ENCODE results near the gene IL1RAPL2.
"Not testable (repeated sequence)": the region's sequence is repeated elsewhere in the genome, so short reads cannot be mapped to it uniquely, and the experiment has no call there.

Gene IL1RAPL2

DNA sequence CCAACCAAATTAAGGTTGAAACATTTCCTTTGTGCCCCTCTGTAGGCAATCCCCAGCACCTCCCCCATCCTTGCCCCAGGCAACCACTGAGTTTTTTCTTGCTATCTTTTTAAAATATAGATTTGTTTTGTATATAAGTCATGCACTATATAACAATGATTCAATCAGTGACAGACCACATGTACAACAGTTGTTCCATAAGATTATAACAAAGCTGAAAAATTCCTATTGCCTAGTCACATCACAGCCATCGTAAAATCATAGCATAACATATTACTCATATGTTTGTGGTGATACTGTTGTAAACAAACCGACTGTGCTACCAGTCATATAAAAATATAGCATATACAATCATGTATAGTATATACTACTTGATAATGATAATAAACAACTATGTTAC lies 1044.4 kb downstream of the IL1RAPL2 start:
- DNase-seq (ENCODE audit: low read depth): peak; percentile 36

DNA sequence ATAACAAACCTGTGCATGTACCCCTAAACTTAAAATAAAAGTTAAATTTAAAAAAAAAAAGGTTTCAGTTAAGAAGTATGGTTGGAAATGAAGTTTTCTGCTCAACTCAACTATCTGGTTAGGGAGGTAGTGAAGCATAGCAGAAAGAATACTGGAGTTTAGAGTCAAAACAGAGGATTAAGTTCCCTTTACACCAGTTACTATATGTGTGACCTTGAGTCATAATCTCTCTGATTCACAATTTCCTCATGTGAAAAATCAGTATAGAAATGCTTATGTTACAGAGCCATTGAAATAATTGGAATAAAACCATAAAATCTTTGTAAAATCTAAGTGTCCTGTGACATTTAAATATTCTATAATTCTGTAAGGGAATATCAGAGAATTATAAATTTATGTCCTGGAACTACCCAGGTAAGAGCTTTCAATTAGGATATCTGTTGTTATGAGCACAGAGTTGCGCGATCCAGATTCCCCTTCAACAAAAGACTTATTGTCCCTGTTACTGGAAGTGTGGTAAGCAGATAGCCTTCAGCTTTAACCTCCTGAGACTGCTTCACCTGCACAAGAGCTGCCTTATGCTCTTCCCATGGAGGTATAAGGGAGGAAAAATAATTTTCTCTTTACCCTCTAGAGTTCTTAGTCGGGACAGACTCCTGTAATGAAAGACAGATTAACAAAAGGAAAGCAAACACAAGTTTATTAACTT lies 1052.5 kb downstream of the IL1RAPL2 start:
- DNase-seq (ENCODE audit: low read depth): no peak

DNA sequence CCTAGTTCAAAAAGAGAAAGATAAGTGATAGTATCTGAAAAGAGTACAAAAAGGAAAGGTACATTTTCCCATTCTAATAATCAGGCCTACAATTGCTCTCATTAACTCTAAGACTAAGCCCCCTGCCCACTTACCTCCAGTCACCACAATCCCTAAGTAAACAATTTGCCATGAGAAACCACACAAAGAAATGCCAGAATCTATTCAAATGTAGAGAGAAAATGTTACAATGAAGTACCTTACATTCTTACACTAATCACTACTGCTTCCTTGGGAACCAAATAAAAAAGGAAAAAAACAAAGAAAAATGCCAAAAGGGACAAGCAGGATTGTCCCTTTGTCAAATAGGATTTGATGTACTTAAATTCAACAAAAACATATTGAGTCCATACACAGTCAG lies 1068.2 kb downstream of the IL1RAPL2 start:
- DNase-seq (ENCODE audit: low read depth): no peak

DNA sequence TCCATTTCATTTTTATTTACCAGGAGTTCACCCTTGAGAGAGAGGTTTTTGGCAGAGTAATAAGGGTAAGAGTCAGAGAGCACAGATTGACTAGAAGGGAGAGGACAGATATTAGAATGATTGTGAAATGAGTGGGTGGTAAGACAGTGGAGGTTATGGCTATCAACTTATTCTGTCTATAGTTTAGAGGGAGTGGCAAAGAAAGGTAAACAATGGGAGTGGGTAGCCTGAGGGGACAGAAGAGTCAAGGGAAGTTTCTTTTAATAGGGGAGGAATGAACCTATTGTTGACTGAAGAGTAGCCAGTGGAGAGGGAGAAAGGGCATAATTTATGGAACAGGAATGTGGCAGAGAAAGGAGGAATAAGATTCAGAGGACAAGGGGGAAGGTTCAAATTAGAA lies 1069.8 kb downstream of the IL1RAPL2 start:
- no peak for DNase-seq (ENCODE audit: low read depth)

DNA sequence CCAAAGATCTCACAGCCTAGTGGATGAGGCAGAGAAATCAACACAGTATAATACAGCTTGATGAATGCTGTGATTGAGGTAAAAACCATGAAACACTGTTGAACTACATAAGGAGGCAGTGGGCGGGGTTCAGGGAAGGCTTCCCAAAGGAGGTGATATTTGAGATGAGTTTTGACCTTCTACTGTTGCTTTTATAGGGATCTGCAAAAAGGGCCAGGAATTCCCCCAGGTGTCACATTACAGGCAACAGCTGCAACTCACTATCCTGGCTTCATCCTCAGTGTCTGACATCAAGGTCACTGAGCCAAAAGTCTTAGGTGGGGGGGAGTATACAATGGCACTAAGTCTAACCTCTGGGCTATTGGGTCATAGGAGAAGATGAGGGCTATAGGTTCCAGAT lies 1070.7 kb downstream of the IL1RAPL2 start:
- no peak for DNase-seq (ENCODE audit: low read depth)

DNA sequence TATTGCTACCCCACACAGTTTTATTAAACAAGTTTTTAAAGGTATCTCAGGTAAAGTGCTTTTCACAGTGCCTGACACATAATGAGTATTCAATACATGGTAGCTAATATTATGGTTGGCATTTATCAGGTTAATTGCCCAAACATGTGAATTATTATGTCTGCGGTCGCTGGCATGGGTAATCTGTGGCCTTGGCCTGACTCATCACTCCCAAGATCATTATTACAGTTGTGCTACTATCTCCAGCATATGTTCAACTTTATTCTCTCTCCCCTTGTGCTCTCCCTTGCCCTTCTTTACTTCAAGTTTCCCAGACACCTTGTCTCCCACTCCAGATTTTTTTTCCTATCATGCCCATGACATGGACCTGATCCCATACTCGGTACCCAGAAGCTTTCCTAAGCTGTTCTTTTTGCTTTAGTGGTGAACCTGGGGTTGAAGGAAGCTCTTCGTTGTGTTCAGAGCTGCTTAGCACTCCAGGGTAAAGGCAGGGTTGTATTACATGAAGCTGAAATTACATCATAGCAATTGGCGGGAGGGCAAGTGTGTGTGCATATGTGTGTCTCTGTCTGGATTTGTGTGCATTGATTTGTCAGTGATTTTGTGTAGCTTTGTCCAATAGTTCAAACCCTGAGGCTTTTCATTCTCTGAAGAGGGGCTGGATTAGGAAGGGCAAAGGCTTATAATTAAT lies 1079.8 kb downstream of the IL1RAPL2 start:
- DNase-seq (ENCODE audit: low read depth): peak; percentile 1

DNA sequence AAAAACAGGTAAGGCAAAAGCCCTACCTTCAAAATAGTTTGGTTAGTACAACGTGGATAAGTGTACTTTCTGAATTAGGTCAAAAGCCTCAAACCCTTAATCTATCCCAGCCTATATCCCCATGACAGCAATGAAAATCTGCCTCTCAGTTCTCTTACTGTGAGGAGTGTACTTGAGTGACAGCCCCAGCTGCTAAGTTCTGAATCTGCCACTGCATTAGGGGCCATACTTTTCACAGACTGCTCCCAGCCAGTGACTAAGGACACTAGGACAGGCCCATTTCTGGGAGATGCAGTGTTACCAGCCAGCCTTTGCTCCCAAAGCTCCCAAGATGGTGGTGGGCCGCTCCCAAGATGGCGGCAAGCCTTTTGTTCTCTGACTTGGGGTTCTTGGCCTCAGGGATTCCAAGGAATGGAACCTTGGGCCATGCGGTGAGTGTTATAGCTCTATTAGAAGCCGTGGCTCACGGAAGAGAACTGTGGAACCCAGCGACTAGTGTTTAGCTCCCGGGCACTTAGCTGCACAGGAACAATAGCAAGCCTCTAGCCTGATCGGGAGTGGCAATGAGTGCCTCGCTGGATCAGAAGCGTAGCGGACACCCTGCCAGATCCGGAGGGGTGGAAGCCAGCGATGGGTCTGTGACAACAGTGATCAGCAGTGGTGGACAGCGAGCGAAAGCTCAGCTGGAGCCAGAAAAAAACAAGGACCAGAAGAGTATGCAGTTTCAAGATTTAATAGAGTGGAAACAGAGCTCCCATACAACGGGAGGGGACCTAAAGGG lies 1080.8 kb downstream of the IL1RAPL2 start:
- DNase-seq (ENCODE audit: low read depth): no peak

DNA sequence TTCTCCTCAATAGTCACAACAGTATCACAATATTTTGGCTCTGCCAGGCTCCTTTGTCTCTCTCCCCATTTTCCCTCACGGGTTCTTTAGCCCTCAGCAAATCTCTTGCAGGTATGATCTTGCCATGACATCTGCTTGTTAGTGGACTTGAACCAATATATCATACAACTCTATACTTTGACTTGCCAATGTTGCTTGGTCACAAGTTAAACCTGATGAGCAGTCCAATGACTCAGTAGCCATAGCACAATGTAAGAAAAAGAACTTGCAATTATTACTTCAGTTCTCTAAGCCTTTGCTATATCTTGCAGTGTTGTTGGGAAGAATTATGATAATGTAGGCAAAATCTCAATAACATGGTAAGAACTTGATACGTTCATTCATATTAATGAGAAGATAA lies 1081.8 kb downstream of the IL1RAPL2 start:
- DNase-seq (ENCODE audit: low read depth): no peak

DNA sequence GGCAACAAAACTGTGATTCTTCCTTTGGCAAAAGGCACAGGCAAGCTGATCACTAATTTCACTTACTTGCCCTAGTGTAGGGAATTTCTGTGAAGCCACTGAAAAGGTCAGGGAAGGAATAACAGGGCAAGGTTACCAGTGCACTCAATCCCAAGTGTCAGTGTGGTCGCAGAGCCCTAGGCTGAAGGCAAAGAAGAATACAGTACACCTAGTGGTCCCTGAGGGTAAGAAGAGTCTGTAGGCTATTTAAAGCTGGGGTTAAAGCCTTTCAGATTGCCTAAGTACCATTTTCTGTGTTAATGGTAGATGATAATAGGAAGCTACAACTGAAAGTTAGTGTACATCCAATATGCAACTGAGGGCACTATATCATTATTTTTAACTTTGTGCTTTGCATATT lies 1082.7 kb downstream of the IL1RAPL2 start:
- DNase-seq (ENCODE audit: low read depth): no peak

DNA sequence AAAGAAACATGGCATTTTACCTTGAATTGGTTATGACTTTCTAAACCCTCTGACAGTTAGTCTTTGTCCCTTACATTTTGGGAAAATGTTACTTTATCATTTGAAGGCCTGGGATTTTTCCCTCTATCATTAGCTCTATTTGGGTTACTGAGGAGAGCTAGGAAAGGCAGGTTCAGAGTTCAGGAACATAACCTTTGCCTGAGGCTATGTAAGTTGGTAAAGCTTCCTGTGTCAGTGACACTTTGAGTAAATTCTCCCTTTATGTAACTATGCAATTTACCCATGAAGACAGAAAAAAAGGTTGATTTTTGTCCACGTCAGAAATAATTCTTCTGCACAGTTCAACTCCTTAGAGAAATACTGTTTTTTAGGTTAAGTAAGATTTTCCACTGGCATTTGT lies 1084.6 kb downstream of the IL1RAPL2 start:
- no peak for DNase-seq (ENCODE audit: low read depth)

DNA sequence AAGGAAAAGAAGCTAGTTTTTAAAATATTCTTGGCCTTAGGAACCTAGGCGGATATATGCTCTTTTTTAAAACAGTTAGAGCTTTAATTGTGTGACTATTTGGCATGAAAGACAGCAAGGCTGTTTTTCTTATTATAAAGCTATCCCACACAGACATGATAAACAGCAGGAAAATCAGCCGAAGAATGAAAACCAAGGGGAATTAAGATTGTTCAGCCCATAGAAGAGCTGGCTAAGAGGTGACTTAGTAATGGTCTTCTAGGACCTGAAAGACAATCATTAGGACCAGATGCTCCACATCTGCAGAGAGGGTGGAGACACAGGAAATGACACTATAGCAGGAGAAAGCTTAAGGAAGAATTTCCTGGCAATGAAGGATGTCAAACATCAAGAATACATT lies 1085.0 kb downstream of the IL1RAPL2 start:
- no peak for DNase-seq (ENCODE audit: low read depth)

DNA sequence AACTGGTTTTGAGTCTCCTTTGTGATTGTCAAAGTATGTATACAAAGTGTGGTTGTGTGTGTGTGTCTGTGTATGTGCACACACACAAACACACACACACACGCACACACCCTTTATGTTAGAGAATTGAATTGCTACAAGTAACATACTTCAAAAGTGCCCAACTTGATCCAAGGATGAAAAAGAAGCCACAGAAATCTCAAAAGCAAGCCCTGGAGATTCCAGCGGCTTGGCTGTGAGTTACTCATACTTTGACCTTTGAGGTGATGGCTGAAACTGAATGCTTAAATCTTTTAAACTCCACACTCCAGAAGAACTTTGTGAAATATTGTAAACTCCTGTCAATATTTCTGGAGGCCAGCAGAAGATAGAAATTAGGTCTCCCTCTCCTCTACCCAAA lies 1087.9 kb downstream of the IL1RAPL2 start:
- DNase-seq (ENCODE audit: low read depth): no peak

DNA sequence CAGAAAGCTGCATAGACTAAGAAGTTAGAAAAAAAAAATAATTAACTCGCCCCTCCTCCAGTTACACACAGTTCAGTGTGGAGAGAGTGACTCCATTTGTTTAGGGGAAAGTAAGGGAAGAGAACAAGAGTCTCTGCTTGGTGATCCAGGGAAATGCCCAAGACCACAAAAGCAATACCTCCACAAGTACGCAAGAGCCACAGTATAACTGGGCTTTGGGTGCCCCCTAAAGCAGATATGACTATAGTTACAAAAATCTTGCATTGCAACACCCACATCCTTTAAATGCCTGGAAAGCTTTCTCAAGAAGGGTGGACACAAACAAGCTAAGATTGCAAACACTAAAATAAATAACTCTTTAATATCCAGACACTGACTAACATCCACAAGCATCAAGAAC lies 1092.1 kb downstream of the IL1RAPL2 start:
- DNase-seq (ENCODE audit: low read depth): peak; percentile 3

DNA sequence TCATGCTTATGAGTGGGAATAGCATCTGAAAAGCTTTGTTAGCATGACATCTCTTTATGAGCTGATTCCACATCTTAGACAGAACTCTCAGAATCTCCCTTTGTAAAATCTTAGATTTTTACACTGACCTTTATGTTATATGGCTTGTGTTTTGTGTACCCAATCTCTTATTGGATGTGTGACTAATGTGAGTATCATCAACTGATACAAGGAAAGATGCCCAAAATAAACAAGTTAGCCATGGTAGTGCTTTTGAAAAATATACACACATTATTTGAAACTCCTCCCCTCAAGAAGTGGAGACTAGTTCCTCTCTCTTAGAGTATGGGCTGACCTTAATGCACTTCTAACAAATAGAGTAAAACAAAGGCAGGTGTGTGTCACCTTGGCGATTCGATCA lies 1096.2 kb downstream of the IL1RAPL2 start:
- no peak for DNase-seq (ENCODE audit: low read depth)

DNA sequence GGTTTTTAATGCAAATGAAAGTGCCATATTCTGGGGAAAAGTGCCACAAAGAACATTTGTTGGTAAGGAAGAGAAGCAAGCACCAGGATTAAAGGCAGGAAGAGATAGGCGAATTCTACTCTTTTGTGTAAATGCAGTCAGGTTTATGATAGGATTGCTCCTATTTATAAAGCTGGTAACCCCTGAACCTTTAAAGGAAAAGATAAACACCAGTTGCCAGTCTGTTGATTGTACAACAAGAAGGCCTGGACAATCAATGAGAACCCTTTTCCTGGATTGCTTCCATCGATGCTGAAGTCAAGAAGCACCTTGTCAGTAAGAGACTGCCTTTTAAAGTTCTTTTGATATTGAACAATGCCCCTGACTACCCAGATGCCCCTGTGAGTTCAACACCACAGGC lies 1098.2 kb downstream of the IL1RAPL2 start:
- DNase-seq (ENCODE audit: low read depth): no peak

DNA sequence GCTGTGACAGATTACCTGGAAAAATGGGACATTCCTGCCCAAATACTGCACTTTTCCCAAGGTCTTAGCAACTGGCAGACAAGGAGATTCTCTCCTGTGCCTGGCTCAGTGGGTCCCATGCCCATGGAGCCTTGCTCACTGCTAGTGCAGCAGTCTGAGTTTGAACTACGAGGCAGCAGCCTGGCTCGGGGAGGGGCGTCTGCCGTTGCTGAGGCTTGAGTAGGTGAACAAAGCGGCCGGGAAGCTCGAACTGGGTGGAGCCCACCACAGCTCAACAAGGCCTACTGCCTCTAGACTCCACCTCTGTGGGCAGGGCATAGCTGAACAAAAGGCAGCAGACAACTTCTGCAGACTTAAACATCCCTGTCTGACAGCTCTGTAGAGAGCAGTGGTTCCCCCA lies 1118.3 kb downstream of the IL1RAPL2 start:
- DNase-seq (ENCODE audit: low read depth): not testable (repeated sequence)

DNA sequence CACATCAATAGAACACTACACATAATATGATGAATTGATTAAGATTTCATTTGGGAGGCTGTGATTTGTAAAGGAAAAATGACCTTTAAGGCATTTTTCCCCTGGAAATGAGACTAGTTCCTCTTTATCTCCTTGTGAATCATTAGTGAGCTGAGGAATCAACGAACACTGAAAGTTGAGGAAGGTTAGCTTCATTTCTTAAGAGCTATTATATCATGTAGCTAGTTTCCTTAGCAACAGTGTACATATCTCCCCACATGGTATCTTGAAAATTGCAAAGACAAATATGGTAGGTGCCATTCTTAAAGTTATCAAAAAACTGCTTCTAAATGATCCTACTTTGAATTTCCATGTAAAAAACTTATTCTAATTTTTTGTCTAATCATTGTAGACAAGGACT lies 1128.8 kb downstream of the IL1RAPL2 start:
- DNase-seq (ENCODE audit: low read depth): no peak

DNA sequence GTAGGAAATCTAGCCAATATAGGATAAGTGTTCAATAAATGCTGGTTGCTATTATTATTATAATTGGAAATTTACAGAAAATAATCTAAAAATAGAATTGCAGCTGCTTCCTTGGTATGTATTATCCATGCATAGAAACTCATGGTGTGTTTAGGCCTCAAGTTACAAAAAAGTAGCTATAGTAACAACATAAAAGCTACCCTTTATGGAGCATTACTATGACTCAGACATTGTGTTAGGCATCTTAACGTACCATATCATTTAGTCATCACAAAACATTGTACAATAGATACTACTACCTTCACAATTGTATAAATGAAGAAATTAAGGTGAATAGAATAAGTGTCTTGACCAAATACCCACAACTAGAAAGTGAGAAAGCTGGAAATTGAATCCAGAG lies 1129.5 kb downstream of the IL1RAPL2 start:
- DNase-seq (ENCODE audit: low read depth): peak; percentile 26

DNA sequence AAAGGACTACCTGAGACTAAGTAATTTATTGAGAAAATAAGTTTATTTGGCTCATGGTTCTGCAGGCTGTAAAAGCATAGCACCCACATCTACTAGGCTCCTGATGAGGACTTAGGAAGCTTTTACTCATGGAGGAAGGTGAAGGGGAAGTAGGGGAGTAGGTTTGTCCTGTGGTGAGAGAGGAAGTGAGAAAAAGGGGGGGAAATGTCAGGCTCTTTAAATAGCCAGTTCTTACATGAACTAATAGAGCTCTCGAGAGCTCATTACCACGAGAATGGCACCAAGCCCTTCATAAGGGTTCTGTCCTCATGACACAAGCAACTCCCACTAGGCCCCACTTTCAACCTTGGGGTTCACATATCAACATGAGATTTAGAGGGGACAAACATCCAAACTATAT lies 1130.9 kb downstream of the IL1RAPL2 start:
- DNase-seq (ENCODE audit: low read depth): no peak

DNA sequence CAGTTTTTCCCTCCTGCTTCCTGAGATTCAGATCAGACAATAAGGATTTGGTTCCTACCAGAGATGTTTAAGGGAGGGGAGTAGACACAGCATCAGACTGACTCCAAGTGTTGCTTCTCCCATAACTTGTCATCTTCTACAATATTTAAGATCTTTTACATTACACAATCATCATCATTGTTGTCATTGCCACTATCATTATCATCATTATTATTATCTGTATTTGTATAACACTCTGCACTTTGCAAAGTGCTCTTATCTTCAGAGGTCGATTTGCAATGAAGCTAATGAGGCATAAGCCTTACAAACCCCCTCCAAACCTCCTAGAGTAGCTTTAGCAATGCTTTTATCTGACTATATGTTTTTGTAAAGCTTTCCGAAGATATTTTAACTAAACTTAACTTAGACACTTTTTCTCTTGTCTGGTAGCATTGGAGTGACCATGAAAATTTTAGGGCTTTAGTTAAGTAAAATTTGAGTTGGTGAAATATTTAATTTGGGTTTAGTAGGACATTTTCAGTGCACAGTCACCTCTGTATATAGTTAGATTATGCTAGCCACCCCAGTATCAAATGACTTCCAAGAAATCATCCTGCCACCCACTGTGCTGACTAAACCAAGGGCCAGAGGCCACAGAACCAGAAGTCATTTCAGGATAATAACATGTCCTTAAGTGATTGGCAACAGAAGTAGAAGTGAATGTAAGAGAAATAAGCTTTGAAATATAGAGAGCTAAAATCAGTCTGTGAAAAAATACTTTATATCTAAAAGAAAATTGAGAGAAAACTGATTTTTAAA lies 1132.2 kb downstream of the IL1RAPL2 start:
- DNase-seq (ENCODE audit: low read depth): no peak

DNA sequence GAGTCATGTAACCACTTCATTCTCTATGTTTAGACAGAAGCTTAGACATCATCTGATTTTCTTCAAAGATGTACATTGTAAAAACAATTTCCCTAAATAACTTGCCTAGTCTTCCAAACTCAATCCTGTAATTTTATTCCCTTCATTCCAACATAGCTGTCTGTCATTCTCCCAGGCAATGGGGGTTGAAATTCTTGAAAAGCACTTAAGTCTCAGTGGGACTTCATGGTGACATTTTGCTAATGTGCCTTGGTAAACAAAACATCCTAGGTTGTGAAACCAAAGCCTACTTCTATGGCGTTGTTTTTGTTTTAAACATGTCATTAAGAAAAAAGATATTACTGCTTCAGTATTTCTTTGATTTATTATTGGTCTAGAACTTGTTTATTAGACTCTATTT lies 1134.3 kb downstream of the IL1RAPL2 start:
- no peak for DNase-seq (ENCODE audit: low read depth)

DNA sequence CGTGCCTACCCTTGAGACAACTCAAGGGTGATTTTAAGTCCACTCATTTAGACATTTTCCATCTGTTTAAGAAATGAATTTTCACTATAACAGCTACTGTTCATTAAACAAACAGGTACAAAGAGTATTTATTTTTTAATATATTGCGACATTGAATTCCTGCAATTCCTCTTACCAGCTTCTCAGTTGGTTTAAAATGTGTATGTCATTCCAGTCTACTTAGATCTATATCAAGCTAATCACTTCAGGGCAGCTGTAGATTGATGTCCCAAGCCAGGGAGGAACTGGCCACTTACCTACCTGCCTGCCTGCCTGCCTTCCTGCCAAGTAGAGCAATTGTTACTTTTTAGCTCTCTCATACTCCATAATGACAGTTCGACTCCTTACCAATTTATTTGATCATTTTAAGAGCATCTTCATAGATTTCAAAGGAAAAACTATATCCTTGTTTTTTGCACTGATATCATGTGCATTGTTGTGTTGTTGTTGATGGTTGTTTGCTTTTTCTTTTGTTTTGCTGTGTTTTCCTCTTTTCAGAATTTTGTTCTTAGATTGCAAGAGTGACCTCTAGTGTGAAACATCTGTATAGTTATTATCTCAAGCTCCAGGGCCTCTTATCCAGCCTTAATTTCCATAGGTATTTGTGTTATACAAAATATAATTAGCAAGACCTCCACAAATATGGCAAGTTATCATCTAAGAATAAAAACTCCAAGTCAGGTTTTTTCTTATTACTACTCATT lies 1135.5 kb downstream of the IL1RAPL2 start:
- DNase-seq (ENCODE audit: low read depth): peak; percentile 0
